Islet precursor cell (in vitro differentiated cells): ENCODE measurements around the gene VASN.

Experiments used
- DNase-seq: peaks from one replicate; pipeline ENCODE4 v3.0.0-alpha.2; 2018

The VASN gene

DNA sequence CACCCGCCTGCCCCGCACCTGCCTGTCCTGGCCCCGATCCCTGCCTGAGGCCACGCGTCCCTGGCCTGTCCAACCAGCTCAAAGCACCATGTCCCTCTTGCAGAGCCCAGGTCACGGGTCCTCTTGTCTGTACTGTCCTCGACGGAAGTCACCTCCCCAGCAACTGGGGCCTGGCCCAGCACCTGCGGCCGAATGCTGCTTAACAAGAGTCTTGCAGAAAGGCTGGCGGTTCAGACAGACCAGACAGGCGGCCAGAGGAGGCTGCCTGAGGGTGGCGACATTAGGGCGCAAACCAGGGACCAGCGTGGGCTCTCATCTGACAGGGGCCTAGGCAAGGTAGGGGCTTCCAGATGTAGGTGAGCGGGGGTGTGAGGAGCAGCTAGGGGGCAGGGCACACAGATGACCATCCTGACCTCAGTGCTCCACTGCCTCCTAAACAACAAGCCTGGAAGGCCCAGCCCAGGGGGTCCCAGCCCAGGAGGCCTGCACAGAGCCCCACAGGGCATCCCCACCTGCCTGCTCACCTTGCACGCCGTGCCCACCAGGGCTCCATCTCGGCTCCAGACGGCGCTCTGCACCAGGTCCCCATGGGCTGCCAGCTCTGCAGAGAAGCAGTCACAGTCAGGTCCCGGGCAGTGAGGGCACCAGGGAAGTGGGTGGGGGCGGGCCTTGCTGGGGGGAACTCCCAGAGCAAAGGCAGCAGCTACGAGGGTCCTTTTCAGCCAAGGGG, 33.5 kb downstream of the VASN start:
- DNase-seq, result peak; percentile 66

DNA sequence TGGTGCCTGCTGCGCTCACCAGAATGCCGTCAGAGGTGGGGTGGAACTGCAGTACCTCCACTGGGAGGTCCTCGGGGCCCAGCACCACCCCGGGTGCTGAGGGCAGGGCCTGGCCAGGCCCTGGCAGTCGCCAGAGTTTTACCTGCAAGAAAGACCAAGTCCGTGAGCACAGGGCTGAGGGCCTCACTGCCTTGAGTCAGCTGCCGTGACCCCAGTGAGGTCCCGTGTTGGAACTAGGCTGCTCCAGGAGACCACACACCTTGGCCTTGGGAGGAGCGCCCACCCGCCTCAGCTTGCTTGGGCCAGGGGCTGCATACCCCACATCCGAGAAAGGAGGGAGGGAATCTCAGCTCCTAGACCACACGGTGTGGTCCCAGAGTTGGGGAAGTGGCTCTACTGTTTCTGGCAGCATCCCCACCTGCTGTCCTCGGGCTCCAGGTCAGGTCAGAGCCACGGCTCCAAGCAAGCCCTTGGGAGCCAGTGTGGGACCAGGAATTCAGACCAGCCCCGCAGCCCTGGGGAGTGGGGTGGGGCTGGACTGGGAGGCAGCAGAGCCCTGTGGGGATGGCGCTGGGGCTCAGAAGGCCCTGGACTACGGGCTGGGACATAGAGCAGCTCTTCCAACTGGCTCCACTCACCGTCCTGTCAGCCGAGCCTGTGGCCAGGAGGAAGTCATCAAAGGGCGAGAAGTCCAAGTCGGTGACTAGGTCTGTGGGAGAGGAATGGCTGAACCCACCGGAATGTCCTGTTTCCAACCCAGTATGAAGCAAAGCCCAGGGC, 36.1 kb downstream of the VASN start:
- DNase-seq, result no peak

DNA sequence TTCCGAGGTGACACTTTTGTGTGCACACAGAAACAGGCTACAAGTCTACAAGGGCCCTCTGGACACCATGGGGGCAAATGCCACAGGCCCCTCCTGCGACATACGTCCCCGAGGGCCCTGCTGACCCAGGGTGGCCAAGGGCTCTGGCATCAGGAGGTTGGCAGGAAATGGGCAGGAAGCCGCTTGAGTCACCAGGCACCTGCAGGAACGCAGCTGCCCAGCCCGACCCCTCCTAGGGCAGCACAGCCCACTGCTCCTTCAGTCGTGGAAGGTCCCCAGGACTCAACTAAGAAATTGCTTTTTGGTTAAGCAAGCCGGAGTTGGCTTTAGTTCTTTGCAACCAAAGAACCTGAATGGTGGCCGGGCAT, 36.7 kb downstream of the VASN start:
- no peak for DNase-seq

DNA sequence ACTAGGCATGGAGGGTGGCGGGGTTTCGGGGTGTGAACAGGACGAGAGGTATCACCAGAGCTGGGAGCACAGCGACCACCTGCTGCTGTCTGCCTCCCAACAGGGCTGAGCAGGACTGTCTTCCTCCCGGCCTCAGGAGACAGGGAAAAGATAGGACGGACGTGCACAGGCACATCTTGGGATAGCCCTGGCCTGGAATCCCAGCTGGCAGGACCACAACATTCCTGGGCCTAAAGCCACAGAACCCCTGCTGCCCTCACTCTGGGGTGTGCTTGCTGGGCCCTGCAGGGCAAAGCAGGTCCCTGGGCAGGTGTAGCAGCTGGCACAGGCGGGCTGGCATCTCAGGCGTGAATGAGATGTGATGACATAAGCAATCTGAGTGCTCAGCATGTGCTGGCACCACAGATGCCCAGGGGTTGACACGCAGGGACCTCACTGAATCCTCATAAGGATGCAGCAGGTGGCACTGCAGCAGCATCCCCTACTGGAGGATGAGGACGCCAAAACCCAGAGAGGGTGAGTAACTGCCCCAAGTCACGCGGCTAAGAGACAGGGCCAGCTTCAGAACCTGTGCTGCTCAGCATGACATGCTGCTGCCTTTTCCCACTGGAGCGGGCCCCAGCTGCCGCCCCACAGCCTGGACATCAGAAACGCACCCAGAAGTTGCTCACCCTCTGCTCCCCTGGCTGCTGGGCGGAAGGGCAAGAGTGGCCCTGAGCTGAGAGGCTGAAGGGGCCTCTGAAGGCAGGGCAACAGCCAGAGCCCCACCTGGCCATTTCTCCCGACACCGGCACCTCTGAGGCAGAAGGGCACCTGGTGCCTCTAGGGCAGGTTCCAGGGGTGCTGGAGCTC, 37.7 kb downstream of the VASN start:
- DNase-seq, result no peak

DNA sequence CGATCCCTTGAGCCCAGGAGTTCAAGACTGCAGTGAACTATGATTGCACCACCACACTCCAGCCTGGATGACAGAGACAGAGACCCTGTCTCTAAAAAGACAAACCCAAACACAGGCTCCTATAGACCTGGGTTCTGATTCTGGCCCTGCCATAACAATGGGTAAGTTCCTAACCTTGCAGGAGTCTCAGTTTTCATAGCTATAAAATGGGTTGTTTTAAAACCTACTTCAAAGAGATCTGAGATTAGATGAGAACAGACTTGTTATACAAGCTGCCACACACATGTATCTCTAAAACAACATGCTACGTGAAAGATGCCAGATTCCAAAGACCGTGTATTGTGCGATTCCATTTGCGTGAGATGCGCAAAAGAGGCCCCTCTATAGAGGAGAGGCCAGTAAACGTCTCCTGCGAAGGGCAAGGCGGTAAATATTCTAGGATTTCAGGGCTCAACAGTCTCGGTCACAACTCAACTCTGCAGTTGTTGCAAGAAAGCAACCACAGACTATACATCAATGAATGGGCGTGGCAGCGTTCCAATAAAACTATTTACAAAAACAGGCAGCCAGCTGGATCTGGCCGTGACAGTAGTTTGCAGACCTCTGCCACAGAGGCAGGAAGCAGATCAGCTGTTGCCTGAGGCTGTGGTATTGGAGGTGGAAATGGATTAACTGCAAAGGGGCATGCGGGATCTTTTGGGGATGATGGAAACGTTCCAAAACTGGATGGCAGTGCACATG, 38.9 kb downstream of the VASN start:
- DNase-seq, result no peak

DNA sequence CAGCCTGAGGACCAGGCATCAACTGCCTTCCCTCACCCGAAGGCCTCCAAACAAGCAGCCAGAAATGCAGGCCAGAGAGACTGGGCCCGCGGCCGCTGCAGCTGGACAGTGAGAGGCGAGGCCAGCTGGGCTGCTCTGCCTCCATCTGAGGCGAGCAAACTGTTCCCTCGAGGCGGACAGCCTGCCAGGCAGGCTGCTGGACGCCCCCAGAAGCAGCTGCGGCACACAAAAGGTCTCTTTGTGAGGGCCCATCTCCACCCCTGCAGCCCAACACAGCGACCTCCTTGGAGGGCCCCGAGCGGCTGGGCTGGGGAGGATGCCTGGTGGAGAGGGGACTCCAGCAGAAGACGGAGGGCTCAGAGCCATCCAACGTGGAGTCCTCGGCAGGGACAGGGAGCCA, 40.0 kb downstream of the VASN start:
- no peak for DNase-seq

DNA sequence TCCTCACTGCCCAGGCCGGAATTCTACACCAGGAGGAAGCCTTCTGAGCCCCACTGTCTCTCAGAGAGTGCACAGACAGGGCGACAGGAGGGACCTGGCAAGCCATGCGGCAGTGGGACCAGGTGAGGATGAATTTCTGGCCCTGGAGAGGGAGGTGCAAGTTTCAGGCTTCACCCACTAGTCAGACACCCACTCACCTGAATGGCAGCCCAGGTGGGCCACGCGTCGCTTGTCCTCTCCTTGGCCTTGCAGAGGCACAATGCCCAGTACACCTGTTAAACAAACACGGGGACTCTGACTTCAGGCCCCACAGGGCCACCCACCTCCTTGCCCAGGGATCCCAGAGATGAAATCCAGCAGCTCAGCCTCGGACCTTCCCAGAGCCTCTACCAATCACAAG, 40.5 kb downstream of the VASN start:
- no peak for DNase-seq

DNA sequence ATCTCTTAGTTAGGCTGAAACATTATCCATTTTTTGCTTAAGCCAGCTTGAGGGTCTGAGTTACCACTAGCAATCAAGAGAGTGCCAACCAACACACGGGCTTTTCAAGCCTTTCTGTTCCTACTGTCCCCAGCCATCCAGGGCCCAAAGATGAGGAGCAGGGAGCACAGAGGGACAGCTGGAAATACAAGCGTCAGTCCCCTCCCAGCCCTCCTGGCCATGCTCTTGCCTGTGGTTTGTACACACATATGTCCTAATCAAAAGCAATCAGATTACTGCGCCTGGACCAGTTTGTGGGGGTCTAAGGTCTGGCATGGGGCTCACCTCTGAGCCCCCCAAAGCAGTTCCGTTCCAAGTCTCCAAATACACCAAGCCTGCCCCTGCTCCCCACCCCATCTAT, 41.2 kb downstream of the VASN start:
- DNase-seq, result no peak

DNA sequence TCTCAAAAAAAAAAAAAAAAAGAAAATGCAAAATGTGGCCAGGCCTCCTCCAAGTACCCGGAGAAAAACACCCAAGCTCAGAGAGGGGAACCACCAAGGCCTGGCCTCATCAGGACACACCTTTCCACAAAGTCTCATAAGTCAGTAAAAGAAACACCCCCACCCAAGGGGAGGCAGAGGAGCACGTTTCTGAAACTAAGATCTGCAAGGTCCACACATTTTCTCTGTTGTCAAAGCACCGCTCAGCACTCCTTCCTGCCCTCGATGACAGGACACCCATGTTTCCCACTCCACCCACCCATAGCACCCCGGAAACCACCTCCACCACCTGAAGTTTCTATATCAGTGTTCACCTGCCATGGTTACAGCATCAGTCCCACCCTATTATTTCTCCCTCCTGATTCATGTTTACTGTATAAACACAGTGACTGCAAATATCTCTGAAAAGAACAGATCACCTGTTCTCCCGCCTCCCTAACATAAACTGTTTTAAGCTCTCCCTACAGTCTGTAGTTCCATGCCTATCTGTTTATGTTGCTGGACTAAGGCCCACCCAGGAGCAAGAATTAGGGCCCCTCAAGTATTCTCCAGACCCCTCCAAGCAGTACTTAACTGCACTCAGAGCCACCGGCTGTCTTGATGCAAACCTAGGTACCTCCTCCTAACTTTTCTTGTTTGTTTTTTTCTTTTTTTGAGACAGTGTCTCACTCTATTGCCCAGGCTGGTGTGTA, 42.7 kb downstream of the VASN start:
- DNase-seq, result no peak

DNA sequence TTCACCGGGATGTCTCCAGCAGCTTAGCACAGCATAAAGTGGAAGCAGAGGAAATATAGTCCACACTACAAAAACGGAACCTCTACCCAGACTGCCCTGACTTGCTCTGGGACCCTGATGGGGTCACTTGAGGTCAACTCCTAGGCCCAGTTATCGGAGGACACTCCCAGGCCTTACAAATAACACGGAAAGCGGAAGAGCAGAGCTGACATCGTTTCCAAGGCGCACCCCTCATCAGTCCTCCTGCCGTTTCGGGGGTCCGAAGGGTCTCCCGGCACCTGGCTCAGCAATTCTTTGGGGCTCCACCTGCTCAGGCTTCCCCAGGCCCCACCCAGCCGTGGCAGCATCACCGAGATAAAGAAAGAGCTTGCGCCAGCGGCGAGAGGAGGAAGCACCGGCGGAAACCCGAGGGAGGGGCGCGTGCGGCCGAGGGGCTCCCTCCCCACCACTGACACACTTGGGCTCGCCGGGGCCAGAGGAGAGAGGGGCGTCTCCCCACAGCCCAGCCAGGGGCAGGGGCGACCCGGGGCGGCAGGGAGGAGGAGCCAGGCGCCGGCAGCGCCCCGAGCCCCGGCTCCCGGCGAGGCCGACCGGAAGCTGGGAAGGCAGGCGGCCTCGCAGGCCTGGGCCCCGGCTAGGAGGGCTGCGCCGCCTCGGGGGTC, 44.0 kb downstream of the VASN start:
- DNase-seq, result no peak

DNA sequence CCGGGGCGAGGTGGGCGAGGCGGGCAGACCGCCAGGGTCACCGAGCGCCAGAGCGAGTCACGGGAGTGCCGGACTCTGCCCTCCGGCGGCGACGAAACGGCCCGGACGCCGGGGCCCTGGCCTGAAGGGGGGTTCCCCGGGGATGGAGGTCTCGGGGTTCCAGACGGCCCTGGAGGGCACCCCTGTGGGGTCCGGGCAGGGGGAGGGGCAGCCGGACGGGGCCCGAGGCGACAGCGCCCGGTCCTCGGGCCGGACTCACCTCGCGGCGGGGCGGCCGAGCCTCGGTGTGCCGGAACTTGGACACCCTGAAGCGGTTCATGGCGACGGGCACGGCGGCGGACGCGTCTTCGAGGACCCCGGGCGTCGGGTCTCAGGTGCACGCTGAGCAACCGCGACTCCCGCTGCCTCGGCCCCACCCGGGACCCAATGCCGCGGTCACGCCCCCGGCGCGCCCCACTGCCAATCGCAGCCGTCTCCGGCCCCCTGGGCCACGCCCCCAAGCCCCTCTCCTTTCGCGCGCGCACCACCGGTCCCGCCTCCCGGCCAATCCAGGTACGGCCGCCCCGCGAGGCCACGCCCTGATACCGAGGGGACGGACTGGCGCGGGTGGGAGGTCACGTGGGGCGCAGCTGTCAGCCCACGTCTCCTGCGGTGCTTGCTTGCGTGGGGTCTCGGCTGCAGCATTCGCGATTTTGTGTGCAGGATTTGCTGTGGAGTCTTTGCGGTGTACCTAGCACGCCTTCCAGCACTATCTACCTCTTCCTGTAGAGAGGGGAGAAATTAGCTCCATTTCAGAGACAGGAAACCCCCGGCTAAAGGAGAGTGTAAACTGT, 44.8 kb downstream of the VASN start, which contains the start of gene CORO7:
TSS of gene CORO7 (minus strand) at position 397 of the 833 bp plus-strand sequence. CDS start at position 319, 78 bp downstream.
- DNase-seq, result peak; percentile 96

DNA sequence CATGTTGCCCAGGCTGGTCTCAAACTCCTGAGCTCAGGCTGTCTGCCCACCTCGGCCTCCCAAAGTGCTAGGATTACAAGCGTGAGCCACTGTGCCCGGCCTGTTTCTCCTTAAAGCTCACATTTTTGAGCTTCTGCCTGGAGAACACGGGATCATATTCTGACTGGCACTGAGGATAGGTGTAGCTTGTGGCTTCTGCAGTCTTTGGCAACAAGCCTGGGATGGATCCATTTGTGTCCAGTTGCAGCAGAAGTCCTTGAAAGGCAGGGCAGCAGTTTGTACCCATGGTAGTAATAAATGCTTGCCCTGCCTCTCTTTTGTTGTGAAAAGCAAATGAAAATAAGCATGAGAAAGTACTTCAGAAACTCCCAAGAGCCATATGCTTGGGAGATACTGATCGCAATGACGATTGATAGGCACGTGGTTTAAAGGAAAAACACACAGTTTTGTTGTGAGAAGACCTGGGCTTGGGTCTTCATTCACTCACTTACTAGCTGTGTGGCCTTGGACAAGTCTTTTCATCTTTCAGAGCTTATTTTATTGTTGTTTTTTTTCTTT, 47.8 kb downstream of the VASN start:
- DNase-seq, result no peak

DNA sequence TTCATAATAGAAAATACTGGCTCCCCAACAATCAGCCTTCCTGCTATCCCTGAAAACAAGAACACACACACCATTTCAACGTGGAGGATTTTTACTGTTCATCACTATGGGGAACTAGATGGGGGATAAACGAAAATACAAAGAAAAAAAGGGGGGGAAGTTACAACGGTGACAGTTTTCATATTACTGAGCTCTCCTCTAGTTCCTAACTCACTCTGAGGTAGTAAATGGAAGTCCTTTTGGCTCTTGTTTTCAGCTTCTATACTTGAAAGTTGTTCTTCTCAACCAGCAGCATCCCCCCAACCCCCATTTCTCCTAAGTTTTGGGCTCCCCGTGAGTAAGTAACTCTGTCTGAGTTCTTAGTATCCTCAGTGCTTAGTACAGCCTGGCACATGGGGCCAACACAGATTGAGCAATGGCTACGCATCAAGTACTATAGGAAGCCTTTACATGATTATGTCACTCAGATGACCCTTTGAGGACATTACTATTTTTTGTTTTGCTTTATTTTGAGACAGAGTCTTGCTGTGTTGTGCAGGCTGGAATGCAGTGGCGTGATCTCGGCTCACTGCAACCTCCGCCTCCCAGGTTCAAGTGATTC, 49.0 kb downstream of the VASN start:
- no peak for DNase-seq

DNA sequence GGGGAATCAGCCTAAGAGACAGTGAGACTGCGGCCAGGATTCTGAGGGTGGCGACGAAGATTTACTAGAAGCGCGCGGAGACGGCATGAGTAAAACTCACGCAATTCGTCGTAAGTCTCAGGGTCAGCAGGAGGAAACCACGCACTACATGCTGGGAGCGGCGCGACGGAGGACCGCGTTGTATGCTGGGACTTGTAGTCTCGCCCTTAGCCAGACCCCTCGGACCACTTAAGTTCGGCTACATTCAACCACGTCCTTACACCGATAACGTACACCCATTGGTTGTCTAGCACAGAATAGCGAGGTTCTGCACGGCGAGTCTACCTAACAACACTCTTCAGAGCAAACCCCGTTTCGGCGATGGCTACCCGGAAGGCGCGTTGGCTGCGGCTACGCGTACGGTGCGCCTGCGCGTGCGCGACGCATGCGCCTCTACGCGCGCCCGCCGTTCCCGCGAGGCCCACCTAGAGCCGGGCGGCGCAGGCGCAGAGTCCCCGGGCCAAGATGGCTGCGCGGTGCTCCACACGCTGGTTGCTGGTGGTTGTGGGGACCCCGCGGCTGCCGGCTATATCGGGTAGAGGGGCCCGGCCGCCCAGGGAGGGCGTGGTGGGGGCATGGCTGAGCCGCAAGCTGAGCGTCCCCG, 53.9 kb downstream of the VASN start, which contains the start of gene DNAJA3:
TSS of gene DNAJA3 (plus strand) at position 491 of the 643 bp plus-strand sequence. CDS start at position 505, 14 bp downstream.
- DNase-seq, result peak; percentile 93

DNA sequence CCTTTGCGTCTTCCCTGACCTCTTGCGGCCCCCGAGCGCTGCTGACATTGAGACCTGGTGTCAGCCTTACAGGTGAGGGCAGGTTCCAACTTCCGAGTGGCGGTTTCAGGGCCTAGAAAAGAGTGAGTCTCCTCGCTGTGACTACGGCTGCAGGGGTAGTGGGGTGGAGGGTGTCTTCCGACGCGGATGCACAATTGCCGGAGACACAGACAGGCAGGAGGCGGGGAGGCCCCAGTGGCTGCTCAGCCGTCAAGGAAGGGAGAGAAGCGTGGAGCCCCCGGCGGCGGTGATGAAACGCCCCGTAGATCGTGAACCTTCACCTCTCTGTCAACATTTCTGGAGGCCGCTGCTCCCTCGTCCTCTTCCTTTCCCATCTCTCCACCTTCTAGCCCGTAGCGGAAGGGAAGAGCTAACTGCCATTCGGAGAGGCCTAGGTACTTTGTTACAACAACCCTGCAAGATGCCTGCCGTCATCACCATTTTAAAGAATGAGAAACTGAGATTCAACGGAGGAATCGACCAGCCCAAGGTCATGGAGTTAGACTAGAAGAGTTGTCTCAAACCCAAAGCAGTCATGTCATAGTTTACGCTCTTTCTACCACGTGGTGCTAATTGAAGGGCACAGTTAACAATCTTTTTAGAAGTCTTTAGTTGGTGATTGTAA, 54.5 kb downstream of the VASN start:
- peak; percentile 70 for DNase-seq

DNA sequence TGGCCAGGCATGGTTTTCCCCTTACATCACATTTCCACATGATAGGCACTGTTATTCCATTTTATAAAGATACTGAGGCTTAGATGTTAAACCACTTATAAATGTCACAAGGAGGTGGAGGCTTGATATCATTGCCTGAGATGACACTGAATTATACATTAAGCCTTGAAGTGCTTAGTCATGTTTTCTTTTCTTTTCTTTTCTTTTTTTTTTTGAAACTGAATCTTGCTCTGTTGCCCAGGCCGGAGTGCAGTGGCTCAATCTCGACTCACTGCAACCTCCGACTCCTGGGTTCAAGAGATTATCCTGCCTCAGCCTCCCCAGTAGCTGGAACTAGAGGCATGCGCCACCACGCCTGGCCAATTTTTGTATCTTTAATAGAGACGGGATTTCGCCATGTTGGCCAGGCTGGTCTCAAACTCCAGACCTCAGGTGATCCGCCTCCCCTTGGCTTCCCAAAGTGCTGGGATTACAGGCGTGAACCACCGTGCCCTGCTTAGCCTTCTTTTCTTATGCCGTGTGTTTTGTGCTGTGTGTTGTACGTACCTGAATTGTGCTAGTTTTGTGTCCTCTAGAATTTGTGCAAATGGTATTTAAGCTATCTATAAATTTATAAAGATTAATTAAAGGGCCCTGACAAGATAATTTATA, 55.2 kb downstream of the VASN start:
- DNase-seq, result no peak

DNA sequence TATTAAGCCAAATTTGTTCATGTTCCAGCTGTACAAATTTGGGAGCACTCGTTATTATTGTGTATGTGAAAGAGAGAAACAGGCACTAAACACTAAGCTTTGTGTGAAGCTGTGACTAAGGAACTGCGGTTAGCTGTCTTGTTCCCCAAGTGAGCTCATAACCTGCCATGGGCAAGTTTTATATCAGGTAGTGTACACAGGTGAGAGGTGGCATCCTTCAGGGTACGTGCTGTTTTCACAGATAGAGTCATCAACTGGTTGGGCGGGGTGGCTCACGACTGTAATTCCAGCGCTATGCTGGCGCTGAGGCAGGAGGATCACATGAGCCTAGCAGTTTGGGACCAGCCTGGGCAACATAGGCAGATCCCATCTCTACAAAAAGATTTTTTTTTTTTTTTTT, 56.9 kb downstream of the VASN start:
- no peak for DNase-seq

DNA sequence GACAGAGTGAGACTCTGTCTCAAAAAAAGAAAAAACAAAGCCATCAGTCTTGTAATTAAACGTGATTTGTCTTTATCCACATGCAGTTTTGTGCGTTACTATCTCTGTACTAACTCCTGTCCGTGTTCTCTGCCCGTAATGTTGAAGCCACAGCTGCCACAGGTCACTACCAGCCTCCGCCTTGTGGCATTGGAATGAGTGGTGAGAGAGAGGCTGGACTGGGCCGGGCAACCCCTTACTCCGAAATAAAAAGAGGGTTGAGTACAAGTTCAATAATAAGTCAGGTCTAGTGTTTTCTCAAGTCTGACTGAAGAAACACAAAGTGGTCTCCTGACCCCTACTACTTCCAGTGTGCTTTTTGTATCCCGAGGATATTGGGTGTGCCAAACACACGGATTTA, 59.4 kb downstream of the VASN start:
- no peak for DNase-seq
